K562 (cell line): ENCODE measurements around the gene CSTB. TPM values are rescaled to one million over a fixed set of nuclear protein-coding genes. Genes with fewer than 3 reads are reported as not detected.

Experiments
- ATAC-seq: fragments of 200-7000 bp; cut with Tn5 transposase; 3 replicates; pipeline ENCODE4 v1.9.1; 2020; ENCODE audit warnings: moderate library complexity
- BruUV-seq: library from RNA; stranded (reverse); fragments of 400-500 nt; replicated peaks from 2 replicates; lab custom pipeline; 2021; lab: Mats Ljungman, UMichigan
- CTCF ChIA-PET: fragments of 300-600 bp; formaldehyde crosslinking; extraction: SDS; loops from one replicate; lab custom pipeline; 2021; ENCODE audit warnings: low intra/inter-chr PET ratio; lab: Yijun Ruan, JAX
- POLR2A ChIA-PET: fragments of 300-600, 350-650 bp; sonication (Branson Sonifier 250); formaldehyde crosslinking; extraction: SDS; loops from one replicate; lab custom pipeline; 2021; ENCODE audit warnings: antibody characterized with exemption, inconsistent platforms; lab: Yijun Ruan, JAX
- DNase-seq, 4 experiments: peaks; one replicate each; pipeline versions ENCODE4 v3.0.0 to v3.0.0-alpha.2; 2011 to 2018; ENCODE audit warnings: low spot score in 3 of 4, mixed read lengths in 3 of 4; ENCODE audit errors: extremely low read depth in 1 of 4
- FAIRE-seq: peaks from 2 replicates; lab custom pipeline; 2011; peaks lifted over from hg19 to GRCh38; lab: Jason Lieb, UNC
- H2AFZ ChIP-seq: 2 replicates; pipeline ENCODE4 v1.6.0; 2011; ENCODE audit warnings: low read depth, low read length, control low read depth, inconsistent platforms
- H3K27ac ChIP-seq: fragments of 200-600 bp; 3 replicates; pipeline ENCODE4 v1.8.0; 2011; ENCODE audit warnings: low read depth, mild to moderate bottlenecking, control low read depth, inconsistent platforms, low read length, moderate library complexity, mixed read lengths; ENCODE audit errors: extremely low read depth
- H3K27me3 ChIP-seq, 2 experiments: fragments of 300-600 bp in 1 of 2; 2 replicates in 1 of 2; 3 replicates in 1 of 2; pipeline versions ENCODE4 v1.6.0 to v1.8.0; 2011; ENCODE audit warnings: inconsistent platforms in 2 of 2, low read length in 2 of 2, mild to moderate bottlenecking in 1 of 2, mixed read lengths in 1 of 2, moderate library complexity in 1 of 2; ENCODE audit not compliant: control insufficient read depth in 2 of 2, insufficient read depth in 2 of 2
- H3K36me3 ChIP-seq: fragments of 300-600 bp; 3 replicates; pipeline ENCODE4 v1.8.0; 2011; ENCODE audit warnings: mild to moderate bottlenecking, low read length, inconsistent platforms; ENCODE audit not compliant: control insufficient read depth, insufficient read depth
- H3K4me1 ChIP-seq, 2 experiments: fragments of 200-600 bp in 1 of 2; replicated peaks in 1 of 2; 2 replicates in 1 of 2; 3 replicates in 1 of 2; pipeline versions ENCODE4 v1.5.1 to v1.8.0; 2011; ENCODE audit warnings: inconsistent platforms in 2 of 2, low read length in 2 of 2, mild to moderate bottlenecking in 1 of 2, mixed read lengths in 1 of 2, moderate library complexity in 1 of 2; ENCODE audit not compliant: control insufficient read depth in 2 of 2, insufficient read depth in 2 of 2
- H3K4me2 ChIP-seq: 2 replicates; pipeline ENCODE4 v1.6.1; 2011; ENCODE audit warnings: low read length, control low read depth, inconsistent platforms, mixed read lengths; ENCODE audit not compliant: insufficient read depth
- H3K4me3 ChIP-seq: fragments of 200-600 bp; sonication (generic), shearing (Covaris generic); 2 replicates; pipeline ENCODE4 v1.5.1; 2016; ENCODE audit warnings: control low read depth, inconsistent platforms
- H3K79me2 ChIP-seq: fragments of 200-600 bp; 3 replicates; pipeline ENCODE4 v1.8.0; 2011; ENCODE audit warnings: low read length, inconsistent platforms; ENCODE audit not compliant: control insufficient read depth, insufficient read depth
- H3K9ac ChIP-seq, 2 experiments: 2 replicates each; pipeline versions ENCODE4 v1.6.0 to v1.6.1; 2011; ENCODE audit warnings: low read depth in 2 of 2, low read length in 2 of 2, control low read depth in 1 of 2, inconsistent platforms in 1 of 2, mild to moderate bottlenecking in 1 of 2, mixed read lengths in 1 of 2; ENCODE audit not compliant: insufficient read depth in 1 of 2
- H3K9me1 ChIP-seq: one replicate; pipeline ENCODE4 v1.6.0; 2011; ENCODE audit warnings: inconsistent platforms, mild to moderate bottlenecking, low read length, moderate library complexity; ENCODE audit not compliant: control insufficient read depth, insufficient read depth
- H3K9me3 ChIP-seq: replicated peaks from 2 replicates; pipeline ENCODE4 v1.5.1; 2011; ENCODE audit warnings: low read depth, low read length, inconsistent platforms; ENCODE audit not compliant: control insufficient read depth, insufficient read depth
- H4K20me1 ChIP-seq: replicated peaks from 2 replicates; pipeline ENCODE4 v1.6.1; 2011; ENCODE audit warnings: low read length, inconsistent platforms, mixed read lengths; ENCODE audit not compliant: control insufficient read depth, insufficient read depth
- ARHGAP35 ChIP-seq: fragments of 450-650 bp; IDR thresholded peaks from 2 replicates; pipeline ENCODE4 v1.6.1; 2018; ENCODE audit not compliant: partially characterized antibody
- EP300 ChIP-seq: IDR thresholded peaks from 2 replicates; pipeline ENCODE4 v1.6.1; 2012; ENCODE audit warnings: low read length, improper control_type of control experiment
- LCOR ChIP-seq: sonication (generic); formaldehyde crosslinking; IDR thresholded peaks from 2 replicates; pipeline ENCODE4 v1.8.0; 2022; ENCODE audit warnings: mild to moderate bottlenecking, missing genetic modification reagents
- POLR2A ChIP-seq: fragments of 450-650 bp; conservative IDR thresholded peaks from 2 replicates; pipeline ENCODE4 v1.6.1; 2016
- RBM22 ChIP-seq: fragments of 200-400 bp; formaldehyde crosslinking; IDR thresholded peaks from 2 replicates; pipeline ENCODE4 v1.6.1; 2018; ENCODE audit warnings: low read length, low read depth; ENCODE audit not compliant: poor library complexity, severe bottlenecking
- RBM34 ChIP-seq: fragments of 200-400 bp; formaldehyde crosslinking; IDR thresholded peaks from 2 replicates; pipeline ENCODE4 v1.6.1; 2018; ENCODE audit warnings: low read length, borderline replicate concordance; ENCODE audit not compliant: insufficient read depth
- TCF15 ChIP-seq: fragments of 250-450 bp; sonication (Bioruptor Pico); IDR thresholded peaks from 2 replicates; pipeline ENCODE4 v1.8.0; 2022; ENCODE audit warnings: moderate library complexity, mild to moderate bottlenecking, inconsistent platforms
- YY1 ChIP-seq, 3 experiments: IDR thresholded peaks; 2 replicates each; pipeline ENCODE4 v1.6.1; 2011; ENCODE audit warnings: low read length in 2 of 3, mild to moderate bottlenecking in 2 of 3, moderate library complexity in 2 of 3, borderline replicate concordance in 1 of 3, control low read depth in 1 of 3, low read depth in 1 of 3; ENCODE audit not compliant: insufficient read depth in 3 of 3, insufficient replicate concordance in 2 of 3, control insufficient read depth in 1 of 3, insufficient read length in 1 of 3; ENCODE audit errors: extremely low read depth in 1 of 3
- ZBTB33 ChIP-seq: sonication (generic); formaldehyde crosslinking; IDR thresholded peaks from 2 replicates; pipeline ENCODE4 v1.8.1; 2023; ENCODE audit warnings: mild to moderate bottlenecking, missing genetic modification reagents
- ZNF232 ChIP-seq: sonication (generic); formaldehyde crosslinking; IDR thresholded peaks from 2 replicates; pipeline ENCODE4 v1.8.0; 2022; ENCODE audit warnings: mild to moderate bottlenecking, missing genetic modification reagents
- ZNF253 ChIP-seq: fragments of 250-450 bp; sonication (Bioruptor Pico); conservative IDR thresholded peaks from 2 replicates; pipeline ENCODE4 v1.6.1; 2021; ENCODE audit warnings: mild to moderate bottlenecking
- ZSCAN32 ChIP-seq: fragments of 450-650 bp; formaldehyde crosslinking; IDR thresholded peaks from 2 replicates; pipeline ENCODE4 v1.4.0; 2020; ENCODE audit warnings: mild to moderate bottlenecking, moderate library complexity
- ZZZ3 ChIP-seq: fragments of 450-650 bp; IDR thresholded peaks from 2 replicates; pipeline ENCODE4 v1.6.1; 2016; ENCODE audit warnings: antibody characterized with exemption, mild to moderate bottlenecking, moderate library complexity
- WGBS: fragments of 100-300 bp; shearing (Covaris generic); methylation state at CpG from one replicate; pipeline ENCODE4 v1.1.6; 2016; ENCODE audit warnings: low coverage, mixed read lengths; ENCODE audit not compliant: insufficient coverage; ENCODE audit errors: missing lambda C conversion rate; 5-methylcytosine and 5-hydroxymethylcytosine counted together
- in situ Hi-C: fragments of 300-500 bp; cut with MboI; formaldehyde crosslinking; loops from 4 replicates; pipeline ENCODE4 v1.15.0; 2018; ENCODE audit warnings: inconsistent platforms, mixed read lengths
- intact Hi-C: fragments of 100-400 bp; cut with micrococcal nuclease; formaldehyde crosslinking; loops from 2 replicates; pipeline ENCODE4 v1.14.2; 2022
- polyA plus RNA-seq, 8 experiments: library from polyadenylated mRNA; depleted of rRNA in 4 of 8; stranded (reverse) in 5 of 8; unstranded in 3 of 8; fragments of >200 nt; fragmentation: Nextera tagmentation in 2 of 8; fragmentation: Illumina TruSeq in 1 of 8; extraction: Ambion mirVana in 2 of 8; extraction: Trizol in 1 of 8; gene quantifications; 2 replicates each; pipeline versions ENCODE4 v1.2.1 to v1.2.3, GENCODE V29; 2011 to 2014; ENCODE audit warnings: inconsistent platforms in 1 of 8, missing spikeins in 1 of 8
- total RNA-seq, 7 experiments: library from RNA; depleted of rRNA in 6 of 7; stranded (reverse); fragments of >200 nt in 6 of 7; fragmentation: Illumina TruSeq in 2 of 7; extraction: Trizol in 2 of 7; gene quantifications; 2 replicates each; pipeline versions ENCODE4 v1.2.1 to v1.2.3, GENCODE V29; 2011 to 2021; ENCODE audit warnings: low replicate concordance in 1 of 7

Gene CSTB
- total and polyA plus RNA-seq, 9 of the 15 experiments (the other 6 are each of a cell fraction or from before 2014, with no cell fraction given), result 12.4 to 65.0 (median 31.7) TPM

GRCh38 chr21:43808367-43808766 is 32.3 kb upstream of the CSTB start:
- in situ Hi-C loops, result no loop called here
- no peak overlapping the region for H3K4me2 ChIP-seq

GRCh38 chr21:43806017-43806710 is 30.1 kb upstream of the CSTB start:
- H3K4me3 ChIP-seq, result no peak overlapping the region
- H3K9me1 ChIP-seq, result peaks cover 4% of the 10 kb centered on the region
- no peak for FAIRE-seq
- H3K27ac ChIP-seq, result peak overlapping the region; percentile 27; the same call in 2 of the 3 replicates
- DNase-seq, result no peak
- 0 out of 2 replicates have a peak, but pooled peaks cover 5% of the 10 kb centered on the region for H4K20me1 ChIP-seq
- 83% methylated on average over 21 of the region's 21 CpGs for WGBS
- in situ Hi-C loops (no loop called here), intact Hi-C loops (no loop called here)
- CTCF ChIA-PET, result no interaction called here
- peaks cover 57% of the 10 kb centered on the region; the same call in 2 of the 3 replicates for H3K36me3 ChIP-seq
- BruUV-seq, result no TSS peak
- no peak overlapping the region for H3K4me2 ChIP-seq
- H3K27me3 ChIP-seq, result no peaks in the 10 kb centered on the region
- no peaks in the 10 kb centered on the region for H3K79me2 ChIP-seq
- no peak for ATAC-seq
- H3K9me3 ChIP-seq, result no peaks in the 10 kb centered on the region
- H3K4me1 ChIP-seq, result peaks cover 16 to 86% of the 10 kb centered on the region in 2 experiments
- POLR2A ChIA-PET, result interaction anchor here (0.8 to 1.6 kb wide), 6 partner anchors 12 to 167 kb away, joined by 3 to 5 read pairs (median 4); partner anchors contain the start of gene RRP1
- peak overlapping the region; percentile 4 to 28; a peak in 1 of 4 replicates for H3K9ac ChIP-seq
- H2AFZ ChIP-seq, result no peak overlapping the region
- TF ChIP-seq ZSCAN32 (CRISPR knock-in tag), result no peak
- TF ChIP-seq ZNF253 (CRISPR knock-in tag), result no peak
- TF ChIP-seq EP300, result no peak
- TF ChIP-seq ZZZ3, result no peak
- TF ChIP-seq YY1 (IDR thresholded peaks at IDR 0.05; ENCODE audit: borderline replicate concordance in 1 of 3, control insufficient read depth in 1 of 3, extremely low read depth in 1 of 3, insufficient read depth in 3 of 3, insufficient read length in 1 of 3, insufficient replicate concordance in 2 of 3, low read depth in 1 of 3, low read length in 2 of 3), result peak in 1 of 3 experiments; percentile 16
- TF ChIP-seq ARHGAP35, result no peak
- no peak for TF ChIP-seq ZBTB33 (CRISPR knock-in tag)
- TF ChIP-seq POLR2A, result 0 out of 2 replicates have a peak, but pooled peaks have one; percentile 27
- TF ChIP-seq LCOR (CRISPR knock-in tag), result no peak
- TF ChIP-seq RBM34, result no peak

More at GRCh38 chr21:43808367-43808766, 32.3 kb upstream of the CSTB start:
- Histone ChIP-seq H3K27me3 (no peaks in the 10 kb centered on the region), H3K27ac (no peak overlapping the region), H4K20me1 (0 out of 2 replicates have a peak, but pooled peaks cover 5% of the 10 kb centered on the region), H3K9me1 (peaks cover 4% of the 10 kb centered on the region), H3K4me3 (no peak overlapping the region), H3K79me2 (no peaks in the 10 kb centered on the region), H3K9ac (peak overlapping the region in 1 of 2 experiments; percentile 71; a peak in 2 of 4 replicates), H2AFZ (no peak overlapping the region), H3K9me3 (no peaks in the 10 kb centered on the region), H3K4me1 (peaks cover 18 to 93% of the 10 kb centered on the region in 2 experiments), H3K36me3 (peaks cover 35% of the 10 kb centered on the region; the same call in 2 of the 3 replicates)
- TF ChIP-seq RBM22 (peak; percentile 8), ZNF232 (CRISPR knock-in tag) (no peak), TCF15 (no peak)
- WGBS, result 89% methylated on average over 17 of the region's 18 CpGs
- intact Hi-C loops, result no loop called here
- ChIA-PET CTCF (no interaction called here), POLR2A (interaction anchor here (0.6 to 1.2 kb wide), 8 partner anchors 11 to 231 kb away, joined by 3 to 6 read pairs (median 4); no protein-coding TSS in a partner anchor)
- no TSS peak for BruUV-seq
- no peak for FAIRE-seq
- no peak for ATAC-seq
- no peak for DNase-seq
